Uterus (tissue), 2 donors: ENCODE measurements around the gene NASP.

ENCODE experiments used
- POLR2A ChIP-seq, 2 donors: fragments of 450-650 bp; IDR thresholded peaks; one replicate each; pipeline ENCODE4 v1.6.1; 2016; ENCODE audit warnings: antibody characterized with exemption in 2 of 2, mild to moderate bottlenecking in 1 of 2, moderate library complexity in 1 of 2
- TF ChIP-seq, protein P1 (sequence below), 4 experiments: fragments of 200-600 bp in 2 of 4; fragments of 450-650 bp in 2 of 4; sonication (generic) in 2 of 4; IDR thresholded peaks; one replicate each; pipeline ENCODE4 v1.5.1; 2016 to 2019; ENCODE audit warnings: antibody characterized with exemption in 4 of 4, mild to moderate bottlenecking in 2 of 4, moderate library complexity in 1 of 4

DNA sequence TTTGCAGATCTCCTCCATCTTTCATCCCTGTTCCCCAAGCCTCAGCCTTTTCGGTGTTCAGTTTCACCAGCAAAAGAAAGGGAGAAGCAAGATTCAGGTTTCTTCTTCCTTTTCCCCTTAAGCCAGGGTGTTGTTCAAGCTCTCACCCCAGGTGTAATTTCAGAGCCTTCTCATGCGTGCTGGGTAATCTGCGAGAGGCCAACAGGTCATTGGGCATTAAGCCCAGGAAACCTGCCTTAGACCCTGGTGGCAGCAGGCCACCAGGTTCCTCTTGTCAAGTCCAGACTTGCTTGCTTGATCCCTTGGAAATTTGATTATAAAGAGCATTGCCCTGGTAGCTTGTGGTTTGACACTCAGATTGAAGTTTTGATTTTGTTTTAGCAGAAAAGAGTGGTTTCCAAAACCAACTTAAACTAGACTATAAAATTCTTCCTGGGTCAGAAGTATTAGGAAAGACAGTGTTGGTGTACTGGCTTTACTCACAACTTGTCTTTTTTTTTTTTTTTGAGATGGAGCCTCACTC, 26.4 kb upstream of the NASP start:
- TF ChIP-seq, protein P1, sequence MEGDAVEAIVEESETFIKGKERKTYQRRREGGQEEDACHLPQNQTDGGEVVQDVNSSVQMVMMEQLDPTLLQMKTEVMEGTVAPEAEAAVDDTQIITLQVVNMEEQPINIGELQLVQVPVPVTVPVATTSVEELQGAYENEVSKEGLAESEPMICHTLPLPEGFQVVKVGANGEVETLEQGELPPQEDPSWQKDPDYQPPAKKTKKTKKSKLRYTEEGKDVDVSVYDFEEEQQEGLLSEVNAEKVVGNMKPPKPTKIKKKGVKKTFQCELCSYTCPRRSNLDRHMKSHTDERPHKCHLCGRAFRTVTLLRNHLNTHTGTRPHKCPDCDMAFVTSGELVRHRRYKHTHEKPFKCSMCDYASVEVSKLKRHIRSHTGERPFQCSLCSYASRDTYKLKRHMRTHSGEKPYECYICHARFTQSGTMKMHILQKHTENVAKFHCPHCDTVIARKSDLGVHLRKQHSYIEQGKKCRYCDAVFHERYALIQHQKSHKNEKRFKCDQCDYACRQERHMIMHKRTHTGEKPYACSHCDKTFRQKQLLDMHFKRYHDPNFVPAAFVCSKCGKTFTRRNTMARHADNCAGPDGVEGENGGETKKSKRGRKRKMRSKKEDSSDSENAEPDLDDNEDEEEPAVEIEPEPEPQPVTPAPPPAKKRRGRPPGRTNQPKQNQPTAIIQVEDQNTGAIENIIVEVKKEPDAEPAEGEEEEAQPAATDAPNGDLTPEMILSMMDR (IDR thresholded peaks at IDR 0.05) = no peak
- TF ChIP-seq POLR2A (IDR thresholded peaks at IDR 0.05) = no peak
